Measurements from ENCODE around the gene CEP41. TPM values are rescaled to one million over a fixed set of nuclear protein-coding genes. Genes with fewer than 3 reads are reported as not detected.
"Not testable (repeated sequence)": the region's sequence is repeated elsewhere in the genome, so short reads cannot be mapped to it uniquely, and the experiment has no call there.

The CEP41 gene
- total RNA-seq, 1 donor from 2014 or later = 29.3 TPM

GRCh38 chr7:130458257-130458656 is 17.4 kb upstream of the CEP41 start:
- peaks cover 4% of the 10 kb centered on the region for H3K36me3 Mint-ChIP-seq (ENCODE audit: low read depth)
- TF ChIP-seq CTCF (conservative IDR thresholded peaks at IDR 0.05) = no peak
- DNase-seq (ENCODE audit: low read depth, low spot score) = no peak
- H3K9me3 Mint-ChIP-seq = peaks cover 16% of the 10 kb centered on the region
- H3K4me1 Mint-ChIP-seq = no peaks in the 10 kb centered on the region
- H3K27ac Mint-ChIP-seq (ENCODE audit: unreplicated experiment) = no peak overlapping the region
- no peak overlapping the region for H3K4me3 Mint-ChIP-seq
- no peaks in the 10 kb centered on the region for H3K27me3 Mint-ChIP-seq (ENCODE audit: low read depth)

DNA sequence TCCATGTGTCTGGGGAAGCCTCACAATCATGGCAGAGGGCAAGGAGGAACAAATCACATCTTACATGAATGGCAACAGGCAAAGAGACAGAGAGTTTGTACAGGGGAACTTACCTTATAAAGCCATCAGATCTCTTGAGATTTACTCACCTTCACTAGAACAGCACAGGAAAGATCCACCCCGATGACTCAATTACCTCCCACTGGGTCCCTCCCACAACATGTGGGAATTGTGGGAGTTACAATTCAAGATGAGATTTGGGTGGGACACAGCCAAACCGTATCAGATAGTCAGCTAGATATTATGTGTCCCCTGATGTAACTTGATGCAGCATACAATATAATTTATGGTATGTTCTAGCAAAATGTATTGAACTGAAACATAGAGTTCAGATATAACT is 14.1 kb upstream of the CEP41 start:
- Mint-ChIP-seq H3K9me3 (peaks cover 11% of the 10 kb centered on the region), H3K36me3 (ENCODE audit: low read depth) (no peaks in the 10 kb centered on the region), H3K27ac (ENCODE audit: unreplicated experiment) (no peak overlapping the region), H3K27me3 (ENCODE audit: low read depth) (no peaks in the 10 kb centered on the region), H3K4me1 (no peaks in the 10 kb centered on the region), H3K4me3 (no peak overlapping the region)
- no peak for DNase-seq (ENCODE audit: low read depth, low spot score)
- no peak for TF ChIP-seq CTCF (conservative IDR thresholded peaks at IDR 0.05)

GRCh38 chr7:130452951-130453350 is 12.1 kb upstream of the CEP41 start:
- no peak for TF ChIP-seq CTCF (conservative IDR thresholded peaks at IDR 0.05)

DNA sequence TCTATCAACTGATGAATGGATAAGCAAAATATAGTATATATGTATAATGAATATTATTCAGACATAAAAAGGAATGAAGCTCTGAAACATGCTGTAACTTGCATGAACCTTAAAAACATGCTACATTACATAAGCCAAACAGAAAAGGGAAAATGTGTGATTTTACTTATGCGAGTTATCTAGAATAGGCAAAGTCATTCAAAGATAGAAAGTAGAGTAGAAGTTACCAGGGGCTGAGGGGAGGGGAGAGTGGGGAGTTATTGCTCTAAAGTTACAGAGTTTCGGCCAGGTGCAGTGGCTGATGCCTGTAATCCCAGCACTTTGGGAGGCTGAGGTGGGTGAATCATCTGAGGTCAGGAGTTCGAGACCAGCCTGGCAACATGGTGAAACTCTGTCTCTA is 10.5 kb upstream of the CEP41 start:
- H3K27ac Mint-ChIP-seq (ENCODE audit: unreplicated experiment); H3K27me3 Mint-ChIP-seq (ENCODE audit: low read depth); H3K36me3 Mint-ChIP-seq (ENCODE audit: low read depth); DNase-seq (ENCODE audit: low read depth, low spot score); H3K4me1 Mint-ChIP-seq; H3K4me3 Mint-ChIP-seq: not testable (repeated sequence)
- H3K9me3 Mint-ChIP-seq = peaks cover 11% of the 10 kb centered on the region

More at GRCh38 chr7:130452951-130453350, 12.1 kb upstream of the CEP41 start:
- Mint-ChIP-seq H3K27me3 (ENCODE audit: low read depth) (no peaks in the 10 kb centered on the region), H3K4me1 (no peaks in the 10 kb centered on the region), H3K27ac (ENCODE audit: unreplicated experiment) (no peak overlapping the region), H3K36me3 (ENCODE audit: low read depth) (peaks cover 5% of the 10 kb centered on the region), H3K4me3 (no peak overlapping the region), H3K9me3 (peaks cover 8% of the 10 kb centered on the region)
- no peak for DNase-seq (ENCODE audit: low read depth, low spot score)

DNA sequence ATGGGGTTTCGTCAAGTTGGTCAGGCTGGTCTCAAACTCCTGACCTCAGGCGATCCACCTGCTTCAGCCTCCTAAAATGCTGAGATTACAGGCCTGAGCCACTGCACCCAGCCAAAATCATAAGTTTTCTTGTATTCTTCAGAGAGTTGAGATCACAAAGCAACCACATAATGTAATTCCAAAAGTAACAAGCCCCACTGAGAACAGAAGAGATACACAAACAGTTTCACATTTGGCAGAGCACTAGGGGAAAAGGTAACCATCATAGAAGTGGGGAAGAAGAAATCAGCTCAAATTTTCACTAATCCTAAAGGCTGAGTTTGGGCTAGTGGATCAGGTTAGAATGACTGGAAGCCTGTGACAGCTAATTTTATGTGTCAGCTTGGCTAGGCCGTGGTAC is 5.4 kb upstream of the CEP41 start:
- DNase-seq (ENCODE audit: low read depth, low spot score) = no peak
- H3K4me3 Mint-ChIP-seq = no peak overlapping the region
- peaks cover 26% of the 10 kb centered on the region for H3K4me1 Mint-ChIP-seq
- peaks cover 5% of the 10 kb centered on the region for H3K36me3 Mint-ChIP-seq (ENCODE audit: low read depth)
- peaks cover 9% of the 10 kb centered on the region for H3K9me3 Mint-ChIP-seq
- no peak overlapping the region for H3K27ac Mint-ChIP-seq (ENCODE audit: unreplicated experiment)
- TF ChIP-seq CTCF (conservative IDR thresholded peaks at IDR 0.05) = no peak
- H3K27me3 Mint-ChIP-seq (ENCODE audit: low read depth) = no peaks in the 10 kb centered on the region

DNA sequence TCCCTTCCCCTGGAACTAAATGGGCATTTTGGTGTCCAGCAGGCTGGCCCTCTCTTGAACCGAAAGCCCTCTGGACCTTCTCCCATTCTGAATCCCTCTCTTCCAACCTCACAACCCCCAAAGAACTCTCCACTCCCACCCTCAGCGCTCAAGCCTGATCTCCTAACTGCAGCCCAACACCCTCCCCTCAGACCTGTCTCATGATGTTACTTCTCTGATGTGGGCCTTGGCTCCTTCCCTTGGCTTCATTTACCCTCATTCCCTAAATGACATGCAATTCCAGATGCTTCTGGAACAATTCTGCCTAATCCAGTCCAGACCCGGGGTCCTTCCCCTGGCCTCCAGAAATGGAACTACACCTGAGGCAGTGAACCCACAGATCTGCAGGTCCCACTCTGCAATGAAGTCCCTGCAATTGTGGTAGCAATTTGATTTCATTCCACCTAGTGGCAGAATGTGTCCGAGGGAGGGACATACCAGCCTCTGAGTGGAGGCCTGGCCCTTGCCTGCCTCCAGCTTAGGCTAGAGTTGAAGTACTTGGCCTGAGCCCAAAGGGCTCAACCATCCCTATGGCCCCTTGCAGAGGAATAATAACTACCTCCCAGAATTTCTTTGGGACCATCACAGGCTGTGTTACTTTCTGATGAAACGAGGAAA is 4.1 kb upstream of the CEP41 start:
- H3K27ac Mint-ChIP-seq (ENCODE audit: unreplicated experiment) = no peak overlapping the region
- no peak for DNase-seq (ENCODE audit: low read depth, low spot score)
- peaks cover 12% of the 10 kb centered on the region for H3K9me3 Mint-ChIP-seq
- H3K4me1 Mint-ChIP-seq = peaks cover 37% of the 10 kb centered on the region
- H3K36me3 Mint-ChIP-seq (ENCODE audit: low read depth) = peaks cover 11% of the 10 kb centered on the region
- no peaks in the 10 kb centered on the region for H3K27me3 Mint-ChIP-seq (ENCODE audit: low read depth)
- TF ChIP-seq CTCF (conservative IDR thresholded peaks at IDR 0.05) = no peak
- no peak overlapping the region for H3K4me3 Mint-ChIP-seq

Measured in neural crest cell (in vitro differentiated cells).